ENCODE data around the gene NGFR.

- TF ChIP-seq ZNF263 (CRISPR knock-in tag; IDR thresholded peaks at IDR 0.05; ENCODE audit: low read depth) (no peak), JUN (CRISPR knock-in tag; IDR thresholded peaks at IDR 0.05) (no peak), EMX1 (CRISPR knock-in tag; IDR thresholded peaks at IDR 0.05) (no peak), CREM (CRISPR knock-in tag; IDR thresholded peaks at IDR 0.05) (no peak), GABPB1 (CRISPR knock-in tag; IDR thresholded peaks at IDR 0.05) (no peak), SP1 (CRISPR knock-in tag; conservative IDR thresholded peaks at IDR 0.05) (no peak), ZNF425 (CRISPR knock-in tag; conservative IDR thresholded peaks at IDR 0.05) (no peak), IRF2 (CRISPR knock-in tag; IDR thresholded peaks at IDR 0.05; ENCODE audit: borderline replicate concordance, low read depth) (no peak), NFYB (CRISPR knock-in tag; conservative IDR thresholded peaks at IDR 0.05; ENCODE audit: low read depth) (no peak), STAT6 (CRISPR knock-in tag; conservative IDR thresholded peaks at IDR 0.05; ENCODE audit: low read depth) (no peak), TCF7 (CRISPR knock-in tag; IDR thresholded peaks at IDR 0.05; ENCODE audit: low read depth) (no peak), HMGXB4 (CRISPR knock-in tag; IDR thresholded peaks at IDR 0.05) (no peak; the same call in 1 of the 2 replicates), ZNF512 (CRISPR knock-in tag; IDR thresholded peaks at IDR 0.05; ENCODE audit: borderline replicate concordance) (no peak)
- TF ChIP-seq, protein P1, sequence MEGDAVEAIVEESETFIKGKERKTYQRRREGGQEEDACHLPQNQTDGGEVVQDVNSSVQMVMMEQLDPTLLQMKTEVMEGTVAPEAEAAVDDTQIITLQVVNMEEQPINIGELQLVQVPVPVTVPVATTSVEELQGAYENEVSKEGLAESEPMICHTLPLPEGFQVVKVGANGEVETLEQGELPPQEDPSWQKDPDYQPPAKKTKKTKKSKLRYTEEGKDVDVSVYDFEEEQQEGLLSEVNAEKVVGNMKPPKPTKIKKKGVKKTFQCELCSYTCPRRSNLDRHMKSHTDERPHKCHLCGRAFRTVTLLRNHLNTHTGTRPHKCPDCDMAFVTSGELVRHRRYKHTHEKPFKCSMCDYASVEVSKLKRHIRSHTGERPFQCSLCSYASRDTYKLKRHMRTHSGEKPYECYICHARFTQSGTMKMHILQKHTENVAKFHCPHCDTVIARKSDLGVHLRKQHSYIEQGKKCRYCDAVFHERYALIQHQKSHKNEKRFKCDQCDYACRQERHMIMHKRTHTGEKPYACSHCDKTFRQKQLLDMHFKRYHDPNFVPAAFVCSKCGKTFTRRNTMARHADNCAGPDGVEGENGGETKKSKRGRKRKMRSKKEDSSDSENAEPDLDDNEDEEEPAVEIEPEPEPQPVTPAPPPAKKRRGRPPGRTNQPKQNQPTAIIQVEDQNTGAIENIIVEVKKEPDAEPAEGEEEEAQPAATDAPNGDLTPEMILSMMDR (IDR thresholded peaks at IDR 0.05), result no peak
Observed at GRCh38 chr17:49498029-49498615, 3.0 kb downstream of the NGFR start.

Data from WTC11 (cell line).